ENCODE results near the gene YKT6. TPM values are rescaled to one million over a fixed set of nuclear protein-coding genes. Genes with fewer than 3 reads are reported as not detected.

YKT6 gene
- total and polyA plus RNA-seq, 4 donors = 28.4 to 82.1 (median 55.9) TPM

DNA sequence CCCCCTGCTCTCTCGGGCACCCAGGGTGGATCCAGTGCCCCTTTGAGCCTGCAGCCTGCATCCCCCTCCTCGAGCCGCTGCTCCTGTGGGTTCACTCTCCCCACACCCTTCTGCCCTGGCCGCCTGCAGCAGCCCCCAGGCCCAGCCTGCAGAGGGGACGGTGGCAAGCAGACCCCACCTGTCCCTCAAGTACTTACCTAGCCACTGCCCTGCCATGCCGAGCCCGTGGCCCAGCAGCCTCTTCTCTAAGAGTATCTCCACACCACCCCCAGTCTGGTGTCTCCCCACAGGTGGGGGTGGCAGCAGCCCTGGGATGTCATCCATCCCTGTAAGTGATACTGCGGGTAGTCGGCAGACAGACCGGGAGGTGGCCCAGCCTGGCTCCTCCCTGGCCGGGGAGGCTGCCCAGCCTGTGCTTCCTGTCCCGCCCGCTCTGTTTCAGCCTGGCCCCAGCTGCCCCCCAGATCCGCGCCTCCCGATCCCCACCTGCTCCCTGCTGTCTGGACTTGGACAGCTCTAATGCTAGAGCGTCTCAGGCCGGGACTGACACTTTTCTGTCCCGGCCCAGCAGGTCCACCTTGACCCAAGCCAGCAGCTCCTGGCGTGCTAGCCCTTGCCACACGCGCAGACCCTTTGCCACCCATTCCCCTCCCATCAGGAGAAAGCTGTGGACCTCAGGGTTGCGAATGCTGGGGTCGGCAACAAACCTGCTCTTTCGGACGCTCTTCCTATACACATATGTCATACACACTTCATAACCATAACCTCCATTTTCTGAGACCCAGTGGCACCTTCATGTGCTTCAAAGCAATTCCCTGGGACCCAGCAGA, 25.0 kb downstream of the YKT6 start:
- Histone ChIP-seq H3K9ac (ENCODE audit: insufficient read depth in 1 of 2, low read length in 2 of 2) (no peak overlapping the region), H3K27ac (ENCODE audit: low read depth in 1 of 2, low read length in 1 of 2) (no peak overlapping the region), H3K4me1 (ENCODE audit: control insufficient read depth in 5 of 5, insufficient read depth in 5 of 5, low read length in 5 of 5) (peaks cover 0 to 8% (median 2%) of the 10 kb centered on the region in 5 donors), H3K4me3 (no peak overlapping the region), H3K9me3 (ENCODE audit: control insufficient read depth in 4 of 4, insufficient read depth in 3 of 4, low read length in 3 of 4) (no peaks in the 10 kb centered on the region), H3K27me3 (ENCODE audit: control insufficient read depth in 3 of 3, insufficient read depth in 3 of 3, low read length in 2 of 3) (peaks cover 0 to 10% (median 2%) of the 10 kb centered on the region in 3 donors), H3K36me3 (ENCODE audit: control insufficient read depth in 4 of 4, insufficient read depth in 4 of 4, low read length in 4 of 4) (no peaks in the 10 kb centered on the region)
- TF ChIP-seq, protein P1, sequence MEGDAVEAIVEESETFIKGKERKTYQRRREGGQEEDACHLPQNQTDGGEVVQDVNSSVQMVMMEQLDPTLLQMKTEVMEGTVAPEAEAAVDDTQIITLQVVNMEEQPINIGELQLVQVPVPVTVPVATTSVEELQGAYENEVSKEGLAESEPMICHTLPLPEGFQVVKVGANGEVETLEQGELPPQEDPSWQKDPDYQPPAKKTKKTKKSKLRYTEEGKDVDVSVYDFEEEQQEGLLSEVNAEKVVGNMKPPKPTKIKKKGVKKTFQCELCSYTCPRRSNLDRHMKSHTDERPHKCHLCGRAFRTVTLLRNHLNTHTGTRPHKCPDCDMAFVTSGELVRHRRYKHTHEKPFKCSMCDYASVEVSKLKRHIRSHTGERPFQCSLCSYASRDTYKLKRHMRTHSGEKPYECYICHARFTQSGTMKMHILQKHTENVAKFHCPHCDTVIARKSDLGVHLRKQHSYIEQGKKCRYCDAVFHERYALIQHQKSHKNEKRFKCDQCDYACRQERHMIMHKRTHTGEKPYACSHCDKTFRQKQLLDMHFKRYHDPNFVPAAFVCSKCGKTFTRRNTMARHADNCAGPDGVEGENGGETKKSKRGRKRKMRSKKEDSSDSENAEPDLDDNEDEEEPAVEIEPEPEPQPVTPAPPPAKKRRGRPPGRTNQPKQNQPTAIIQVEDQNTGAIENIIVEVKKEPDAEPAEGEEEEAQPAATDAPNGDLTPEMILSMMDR (IDR thresholded peaks at IDR 0.05; ENCODE audit: control extremely low read depth, extremely low read depth) = no peak
- DNase-seq = no peak
- no peak for ATAC-seq (ENCODE audit: insufficient read depth, low FRiP score)
- WGBS, 2 donors = 59 to 76% methylated on average over 26 of the region's 26 CpGs

DNA sequence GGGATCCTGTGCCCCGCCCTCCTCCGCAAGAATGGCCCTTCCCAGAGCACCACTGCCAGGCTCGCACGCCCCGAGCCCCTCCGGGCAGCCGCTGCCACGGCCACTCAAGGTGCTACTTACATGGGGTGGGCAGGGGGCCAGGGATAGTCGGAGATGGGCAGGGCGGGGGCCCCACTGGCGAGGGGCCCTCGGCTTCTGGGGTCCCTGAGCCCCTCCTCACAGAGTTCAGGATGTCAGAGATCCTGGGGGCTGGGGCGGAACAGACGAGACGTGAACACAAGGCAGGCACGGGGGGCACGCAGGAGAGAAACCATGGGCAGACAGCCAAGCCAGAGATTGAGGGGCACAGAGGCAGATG, 25.6 kb downstream of the YKT6 start:
- TF ChIP-seq, protein P1 (IDR thresholded peaks at IDR 0.05; ENCODE audit: control extremely low read depth, extremely low read depth) = no peak
- 39 to 59% methylated on average over 17 of the region's 17 CpGs for WGBS, 2 donors
- no peak overlapping the region for H3K9ac ChIP-seq (ENCODE audit: insufficient read depth in 1 of 2, low read length in 2 of 2)
- peaks cover 0 to 8% (median 2%) of the 10 kb centered on the region in 5 donors for H3K4me1 ChIP-seq (ENCODE audit: control insufficient read depth in 5 of 5, insufficient read depth in 5 of 5, low read length in 5 of 5)
- no peak overlapping the region for H3K4me3 ChIP-seq
- H3K36me3 ChIP-seq (ENCODE audit: control insufficient read depth in 4 of 4, insufficient read depth in 4 of 4, low read length in 4 of 4) = no peaks in the 10 kb centered on the region
- no peaks in the 10 kb centered on the region for H3K9me3 ChIP-seq (ENCODE audit: control insufficient read depth in 4 of 4, insufficient read depth in 3 of 4, low read length in 3 of 4)
- no peak for ATAC-seq (ENCODE audit: insufficient read depth, low FRiP score)
- no peak for DNase-seq
- peaks cover 0 to 10% (median 2%) of the 10 kb centered on the region in 3 donors for H3K27me3 ChIP-seq (ENCODE audit: control insufficient read depth in 3 of 3, insufficient read depth in 3 of 3, low read length in 2 of 3)
- H3K27ac ChIP-seq (ENCODE audit: low read depth in 1 of 2, low read length in 1 of 2) = no peak overlapping the region

DNA sequence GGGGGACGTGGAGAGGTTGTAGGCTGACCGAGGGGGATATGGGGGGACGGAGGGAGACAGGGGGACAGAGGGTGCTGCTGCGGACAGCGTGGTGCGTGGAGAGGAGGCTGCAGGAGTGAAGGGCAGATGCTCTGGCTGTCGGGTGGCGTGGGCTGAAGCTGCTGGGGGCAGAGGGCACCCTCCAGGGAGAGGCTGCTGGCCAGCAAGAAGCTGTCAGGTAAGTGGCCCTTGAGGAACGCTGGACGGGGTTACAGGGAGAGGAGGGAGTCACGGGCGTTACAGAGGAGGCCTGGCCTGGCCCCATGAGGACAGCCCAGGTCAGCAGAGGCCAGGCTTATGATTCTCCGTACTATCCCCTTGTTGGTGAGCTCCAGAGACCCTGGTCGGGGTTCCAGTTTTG, 27.1 kb downstream of the YKT6 start:
- Histone ChIP-seq H3K27me3 (ENCODE audit: control insufficient read depth in 3 of 3, insufficient read depth in 3 of 3, low read length in 2 of 3) (peaks cover 0 to 9% (median 2%) of the 10 kb centered on the region in 3 donors), H3K36me3 (ENCODE audit: control insufficient read depth in 4 of 4, insufficient read depth in 4 of 4, low read length in 4 of 4) (no peaks in the 10 kb centered on the region), H3K4me1 (ENCODE audit: control insufficient read depth in 5 of 5, insufficient read depth in 5 of 5, low read length in 5 of 5) (peaks cover 0 to 8% (median 2%) of the 10 kb centered on the region in 5 donors), H3K4me3 (no peak overlapping the region), H3K9me3 (ENCODE audit: control insufficient read depth in 4 of 4, insufficient read depth in 3 of 4, low read length in 3 of 4) (no peaks in the 10 kb centered on the region), H3K9ac (ENCODE audit: insufficient read depth in 1 of 2, low read length in 2 of 2) (no peak overlapping the region), H3K27ac (ENCODE audit: low read depth in 1 of 2, low read length in 1 of 2) (no peak overlapping the region)
- ATAC-seq (ENCODE audit: insufficient read depth, low FRiP score) (no peak), DNase-seq (no peak)
- TF ChIP-seq, protein P1 (IDR thresholded peaks at IDR 0.05; ENCODE audit: control extremely low read depth, extremely low read depth) = no peak
- WGBS, 2 donors = 68 to 79% methylated on average over 14 of the region's 14 CpGs

Measured in lung (tissue), 12 donors.